Natural killer cell (primary cell): ENCODE data around the gene PDE6B. TPM values are rescaled to one million over a fixed set of nuclear protein-coding genes. Genes with fewer than 3 reads are reported as not detected.
A peak's percentile ranks its signal among the peaks of the same experiment; 100 is the strongest.

Experiments used
- ATAC-seq, 3 donors: fragments of 150-1000 bp in 2 of 3; fragments of 200-7000 bp in 1 of 3; cut with Tn5 transposase; 1 replicate in 1 of 3; 2 replicates in 2 of 3; pipeline ENCODE4 v1.10.0; 2021; ENCODE audit warnings: mild to moderate bottlenecking in 2 of 3, moderate library complexity in 2 of 3
- DNase-seq, 2 donors: peaks; one replicate each; pipeline versions ENCODE4 v3.0.0 to v3.0.0-alpha.2; 2013 to 2021; ENCODE audit warnings: mixed read lengths in 1 of 2
- H3K27ac ChIP-seq: one replicate; pipeline ENCODE4 v1.5.1; 2013; ENCODE audit warnings: mild to moderate bottlenecking, low read length
- H3K27me3 ChIP-seq: one replicate; pipeline ENCODE4 v1.6.1; 2013; ENCODE audit warnings: low read length; ENCODE audit not compliant: control insufficient read depth, insufficient read depth
- H3K36me3 ChIP-seq: one replicate; pipeline ENCODE4 v1.6.1; 2013; ENCODE audit warnings: low read length; ENCODE audit not compliant: control insufficient read depth, insufficient read depth
- H3K4me1 ChIP-seq: one replicate; pipeline ENCODE4 v1.6.1; 2013; ENCODE audit warnings: low read length; ENCODE audit not compliant: control insufficient read depth, insufficient read depth
- H3K4me3 ChIP-seq: one replicate; pipeline ENCODE4 v1.5.1; 2013; ENCODE audit warnings: low read length
- H3K9me3 ChIP-seq: one replicate; pipeline ENCODE4 v1.6.1; 2013; ENCODE audit warnings: low read length; ENCODE audit not compliant: control insufficient read depth, insufficient read depth
- H3K27ac Mint-ChIP-seq, 2 donors: one replicate each; pipeline ENCODE4 v1.8.0; 2022; ENCODE audit warnings: mild to moderate bottlenecking in 2 of 2, mixed read lengths in 2 of 2, moderate library complexity in 1 of 2
- H3K27me3 Mint-ChIP-seq, 2 donors: one replicate each; pipeline ENCODE4 v1.8.0; 2022; ENCODE audit warnings: low read depth in 2 of 2, mixed read lengths in 2 of 2
- H3K36me3 Mint-ChIP-seq: one replicate; pipeline ENCODE4 v1.8.0; 2022; ENCODE audit warnings: mixed read lengths
- H3K4me1 Mint-ChIP-seq, 2 donors: one replicate each; pipeline ENCODE4 v1.8.0; 2022; ENCODE audit warnings: mixed read lengths in 2 of 2
- H3K4me3 Mint-ChIP-seq: one replicate; pipeline ENCODE4 v1.8.0; 2022; ENCODE audit warnings: mild to moderate bottlenecking, moderate library complexity, mixed read lengths
- H3K9me3 Mint-ChIP-seq, 2 donors: one replicate each; pipeline ENCODE4 v1.8.0; 2022; ENCODE audit warnings: mixed read lengths in 2 of 2
- CTCF ChIP-seq: fragments of 200-600 bp; IDR thresholded peaks from one replicate; pipeline ENCODE4 v1.8.0; 2022; ENCODE audit warnings: antibody characterized with exemption
- WGBS: methylation state at CpG from one replicate; pipeline ENCODE4 v1.1.7; 2013; ENCODE audit warnings: missing lambda C conversion rate; ENCODE audit not compliant: insufficient coverage; 5-methylcytosine and 5-hydroxymethylcytosine counted together
- intact Hi-C: fragments of 100-400 bp; cut with micrococcal nuclease; formaldehyde crosslinking; loops from one replicate; pipeline ENCODE4 v1.14.2; 2022
- total RNA-seq, 4 donors: library from RNA; stranded (reverse); fragments of 120-200 nt in 1 of 4; gene quantifications; one replicate each; pipeline versions ENCODE4 v1.2.3 to v1.2.4, GENCODE V29; 2013 to 2022

PDE6B gene
- total RNA-seq, 3 donors from 2014 or later (not counting 1 experiment from before 2014, with no cell fraction given), result 15.8 to 18.8 (median 17.2) TPM

GRCh38 chr4:654503-654845 is 29.1 kb downstream of the PDE6B start:
- Mint-ChIP-seq H3K4me1 (no peaks in the 10 kb centered on the region), H3K27ac (no peak overlapping the region), H3K9me3 (no peaks in the 10 kb centered on the region), H3K36me3 (no peaks in the 10 kb centered on the region), H3K4me3 (no peak overlapping the region), H3K27me3 (peaks cover 0 to 2% of the 10 kb centered on the region in 2 donors)
- no peaks in the 10 kb centered on the region for H3K36me3 ChIP-seq
- no peak for DNase-seq
- intact Hi-C loops, result no loop called here
- H3K4me3 ChIP-seq, result no peak overlapping the region
- no peaks in the 10 kb centered on the region for H3K9me3 ChIP-seq
- 96% methylated on average over 17 of the region's 17 CpGs for WGBS
- H3K27ac ChIP-seq, result no peak overlapping the region
- TF ChIP-seq CTCF, result no peak
- ATAC-seq, result peak in 1 of 3 donors; percentile 12
- H3K27me3 ChIP-seq, result no peaks in the 10 kb centered on the region
- no peaks in the 10 kb centered on the region for H3K4me1 ChIP-seq

DNA sequence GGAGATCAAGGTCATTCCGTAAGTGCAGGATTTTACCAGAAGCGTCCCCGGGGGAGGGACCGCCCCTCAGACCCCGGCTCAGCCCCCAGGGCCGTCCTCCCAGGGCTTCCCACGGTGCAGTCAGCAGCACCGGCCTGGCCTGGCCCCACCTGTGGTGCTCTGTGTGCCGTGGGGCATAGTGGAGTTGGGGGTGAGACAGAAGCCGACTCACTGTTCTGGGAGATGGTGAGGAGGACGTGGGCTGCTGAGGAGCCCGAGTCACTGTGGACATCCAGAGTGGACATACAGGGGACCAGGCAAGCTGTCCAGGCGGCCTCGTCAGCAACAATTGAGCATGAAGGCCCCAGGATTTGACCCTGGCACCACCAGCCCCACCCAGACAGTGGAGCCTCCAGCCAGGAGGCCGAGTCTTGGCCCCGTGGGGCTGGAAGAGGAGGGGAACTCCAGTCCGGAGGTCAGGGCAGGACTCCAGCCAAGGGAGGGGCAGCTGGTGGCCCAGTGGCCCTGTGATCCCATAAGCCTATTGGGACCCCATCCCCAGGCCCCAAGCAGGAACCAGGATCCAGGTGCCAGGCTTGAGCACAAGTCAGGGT is 29.6 kb downstream of the PDE6B start:
- intact Hi-C loops, result no loop called here
- Mint-ChIP-seq H3K4me1 (no peaks in the 10 kb centered on the region), H3K27ac (no peak overlapping the region), H3K9me3 (no peaks in the 10 kb centered on the region), H3K36me3 (no peaks in the 10 kb centered on the region), H3K4me3 (no peak overlapping the region), H3K27me3 (peaks cover 0 to 2% of the 10 kb centered on the region in 2 donors)
- ATAC-seq, result no peak
- 72% methylated on average over 17 of the region's 17 CpGs for WGBS
- TF ChIP-seq CTCF, result no peak
- DNase-seq, result no peak
- H3K27ac ChIP-seq, result no peak overlapping the region
- H3K27me3 ChIP-seq, result no peaks in the 10 kb centered on the region
- no peaks in the 10 kb centered on the region for H3K9me3 ChIP-seq
- no peaks in the 10 kb centered on the region for H3K36me3 ChIP-seq
- H3K4me3 ChIP-seq, result no peak overlapping the region
- no peaks in the 10 kb centered on the region for H3K4me1 ChIP-seq

DNA sequence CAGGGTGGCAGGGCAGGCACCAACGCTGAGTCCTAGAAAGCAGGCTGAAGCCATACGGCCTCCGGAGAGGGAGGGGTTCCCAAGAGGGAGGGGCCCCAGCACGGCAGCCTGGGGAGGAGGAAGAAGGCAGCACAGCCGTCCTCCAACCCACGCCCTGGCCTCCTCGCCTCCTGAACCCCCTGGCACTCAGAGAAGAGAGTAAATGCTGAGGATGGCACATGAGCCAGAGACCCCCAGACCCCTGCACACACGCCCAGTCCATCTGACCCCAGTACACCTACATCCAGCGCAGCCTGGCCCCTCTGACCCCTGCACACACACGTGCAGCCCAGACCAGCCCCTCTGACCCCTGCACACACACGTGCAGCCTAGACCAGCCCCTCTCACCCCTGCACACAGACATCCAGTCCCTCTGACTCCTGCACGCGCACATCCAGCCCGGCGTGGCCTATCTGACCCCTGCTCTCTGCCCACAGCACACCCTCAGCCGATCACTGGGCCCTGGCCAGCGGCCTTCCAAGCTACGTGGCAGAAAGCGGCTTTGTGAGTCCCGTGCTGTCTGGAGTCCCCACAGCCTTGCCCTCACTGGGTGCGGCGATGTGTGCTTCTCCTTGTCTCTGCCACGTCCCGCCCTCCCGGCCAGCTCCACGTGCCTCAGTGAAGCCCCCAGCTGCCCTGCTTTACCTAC is 30.2 kb downstream of the PDE6B start:
- DNase-seq (no peak), ATAC-seq (no peak)
- Histone ChIP-seq H3K27ac (no peak overlapping the region), H3K4me3 (no peak overlapping the region), H3K4me1 (no peaks in the 10 kb centered on the region), H3K36me3 (no peaks in the 10 kb centered on the region), H3K27me3 (no peaks in the 10 kb centered on the region), H3K9me3 (no peaks in the 10 kb centered on the region)
- Mint-ChIP-seq H3K27me3 (peaks cover 0 to 2% of the 10 kb centered on the region in 2 donors), H3K4me3 (no peak overlapping the region), H3K9me3 (no peaks in the 10 kb centered on the region), H3K27ac (no peak overlapping the region), H3K4me1 (no peaks in the 10 kb centered on the region), H3K36me3 (no peaks in the 10 kb centered on the region)
- intact Hi-C loops, result no loop called here
- 83% methylated on average over 26 of the region's 26 CpGs for WGBS
- TF ChIP-seq CTCF, result no peak
